ENCODE results near the gene GPN1.
"Not testable (repeated sequence)": the region's sequence is repeated elsewhere in the genome, so short reads cannot be mapped to it uniquely, and the experiment has no call there.

The GPN1 gene

GRCh38 chr2:27627963-27628766, 685 bp upstream of the GPN1 start:
- DNase-seq = no peak

- DNase-seq = not testable (repeated sequence)
Observed at GRCh38 chr2:27630257-27630656, 1.4 kb downstream of the GPN1 start.

- no peak for DNase-seq
Observed at GRCh38 chr2:27634291-27634690, 5.4 kb downstream of the GPN1 start.

GRCh38 chr2:27636766-27637165, 7.9 kb downstream of the GPN1 start:
- DNase-seq = no peak

- DNase-seq = no peak
Observed at GRCh38 chr2:27638037-27638637, 9.3 kb downstream of the GPN1 start.

GRCh38 chr2:27638709-27639108, 9.9 kb downstream of the GPN1 start:
- no peak for DNase-seq

- DNase-seq = no peak
Observed at GRCh38 chr2:27640722-27641245, 11.9 kb downstream of the GPN1 start.

GRCh38 chr2:27645197-27645596, 16.3 kb downstream of the GPN1 start:
- no peak for DNase-seq

- no peak for DNase-seq
Observed at GRCh38 chr2:27647289-27647688, 18.4 kb downstream of the GPN1 start.

- no peak for DNase-seq
Observed at GRCh38 chr2:27647737-27648136, 18.9 kb downstream of the GPN1 start.

GRCh38 chr2:27651056-27651455, 22.2 kb downstream of the GPN1 start:
- DNase-seq = no peak

- DNase-seq = no peak
Observed at GRCh38 chr2:27652341-27652740, 23.5 kb downstream of the GPN1 start.

GRCh38 chr2:27652790-27653189, 23.9 kb downstream of the GPN1 start:
- DNase-seq = no peak

GRCh38 chr2:27653397-27653796, 24.5 kb downstream of the GPN1 start:
- no peak for DNase-seq

- no peak for DNase-seq
Observed at GRCh38 chr2:27655155-27655951, 26.5 kb downstream of the GPN1 start.

- DNase-seq = no peak
Observed at GRCh38 chr2:27661371-27661770, 32.5 kb downstream of the GPN1 start.

- peak; percentile 85 for DNase-seq
Observed at GRCh38 chr2:27663285-27664153, 34.7 kb downstream of the GPN1 start, which contains the start of the genes SLC4A1AP and SUPT7L. SLC4A1AP (plus strand) TSS chr2:27663889; CDS start chr2:27663915, 26 bp downstream. SUPT7L (minus strand) TSS chr2:27663614; CDS start chr2:27662192, 1,422 bp downstream.

- no peak for DNase-seq
Observed at GRCh38 chr2:27664154-27664574, 35.3 kb downstream of the GPN1 start.

- no peak for DNase-seq
Observed at GRCh38 chr2:27664622-27665363, 35.9 kb downstream of the GPN1 start.

- DNase-seq = no peak
Observed at GRCh38 chr2:27667446-27667845, 38.6 kb downstream of the GPN1 start.

- DNase-seq = no peak
Observed at GRCh38 chr2:27671235-27671634, 42.4 kb downstream of the GPN1 start.
